Body of pancreas (tissue), 4 donors: ENCODE results near the gene FOXD3. TPM values are rescaled to one million over a fixed set of nuclear protein-coding genes. Genes with fewer than 3 reads are reported as not detected.

Source experiments
- ATAC-seq: fragments of 150-250 bp; one replicate; pipeline ENCODE4 v1.9.1; 2016
- DNase-seq, 4 donors: peaks; one replicate each; pipeline ENCODE4 v3.0.0-alpha.2; 2019
- H3K27ac ChIP-seq, 4 donors: fragments of 200-600 bp; sonication (generic); 1 replicate in 3 of 4; 2 replicates in 1 of 4; pipeline versions ENCODE4 v1.5.1 to v1.6.1; 2016 to 2019; ENCODE audit warnings: mild to moderate bottlenecking in 1 of 4, mixed read lengths in 1 of 4, moderate library complexity in 1 of 4
- H3K27me3 ChIP-seq, 2 donors: fragments of 200-600 bp; sonication (generic); one replicate each; pipeline ENCODE4 v1.6.0; 2016; ENCODE audit warnings: mild to moderate bottlenecking in 1 of 2
- H3K36me3 ChIP-seq, 2 donors: fragments of 200-600 bp; sonication (generic); replicated peaks in 1 of 2; 2 replicates each; pipeline ENCODE4 v1.5.1; 2016; ENCODE audit warnings: low read depth in 2 of 2; ENCODE audit not compliant: insufficient read depth in 1 of 2
- H3K4me1 ChIP-seq: fragments of 200-600 bp; sonication (generic); one replicate; pipeline ENCODE4 v1.6.0; 2016
- H3K4me3 ChIP-seq, 2 donors: fragments of 200-600 bp; sonication (generic); 1 replicate in 1 of 2; 2 replicates in 1 of 2; pipeline ENCODE4 v1.5.1; 2016 to 2019
- H3K9me3 ChIP-seq, 3 donors: fragments of 200-600 bp; sonication (generic); 1 replicate in 2 of 3; 2 replicates in 1 of 3; pipeline ENCODE4 v1.5.1; 2016
- CTCF ChIP-seq, 7 experiments: fragments of 450-650 bp in 4 of 7; fragments of 200-600 bp in 3 of 7; sonication (generic) in 3 of 7; IDR thresholded peaks; one replicate each; pipeline ENCODE4 v1.5.1; 2016 to 2019; ENCODE audit warnings: antibody characterized with exemption in 7 of 7
- POLR2A ChIP-seq, 3 donors: fragments of 450-650 bp; IDR thresholded peaks; one replicate each; pipeline ENCODE4 v1.6.1; 2016; ENCODE audit warnings: antibody characterized with exemption in 3 of 3, mild to moderate bottlenecking in 2 of 3
- WGBS, 2 donors: methylation state at CpG; one replicate each; pipeline ENCODE4 v1.1.5; 2017; 5-methylcytosine and 5-hydroxymethylcytosine counted together
- intact Hi-C: fragments of 100-400 bp; cut with DNase I; formaldehyde crosslinking; loops from one replicate; pipeline ENCODE4 v1.15.1; 2023
- total RNA-seq, 2 donors: library from RNA; depleted of rRNA; stranded (reverse); fragments of >200 nt; gene quantifications; one replicate each; pipeline ENCODE4 v1.1.0, GENCODE V29; 2016

The FOXD3 gene
- total RNA-seq: under 1 TPM in 1 of 2 donors, not detected in 1; 0.26 TPM

GRCh38 chr1:63322114-63322943, at the start of gene FOXD3:
Gene FOXD3, plus strand, starts transcription at chr1:63322567. Its CDS starts 492 bp downstream, at chr1:63323059.
- peaks cover 12 to 97% of the 10 kb centered on the region in 2 donors for H3K27me3 ChIP-seq
- no peaks in the 10 kb centered on the region for H3K36me3 ChIP-seq
- peak within 1 kb of the TSS in 1 of 2 donors; percentile 25 for H3K4me3 ChIP-seq
- no peaks in the 10 kb centered on the region for H3K9me3 ChIP-seq
- no peak within 1 kb of the TSS for H3K27ac ChIP-seq
- ATAC-seq: peak; percentile 66
- TF ChIP-seq POLR2A (IDR thresholded peaks at IDR 0.05) (no peak), CTCF (IDR thresholded peaks at IDR 0.05) (no peak)
- intact Hi-C loops: no loop called here
- peak; percentile 54 to 77 (median 64) for DNase-seq
- 1% methylated on average over 8 to 85 of the region's 85 CpGs for WGBS, 2 donors
- peaks cover 43% of the 10 kb centered on the region for H3K4me1 ChIP-seq

- intact Hi-C loops: no loop called here
- Histone ChIP-seq H3K4me3 (no peak overlapping the region), H3K27me3 (no peaks in the 10 kb centered on the region), H3K36me3 (no peaks in the 10 kb centered on the region), H3K9me3 (no peaks in the 10 kb centered on the region), H3K4me1 (no peaks in the 10 kb centered on the region), H3K27ac (no peak overlapping the region)
- DNase-seq (no peak), ATAC-seq (no peak)
- TF ChIP-seq CTCF (IDR thresholded peaks at IDR 0.05): no peak
- TF ChIP-seq POLR2A (IDR thresholded peaks at IDR 0.05): no peak
- WGBS, 2 donors: 75 to 85% methylated on average over 2 of the region's 2 CpGs
Observed at GRCh38 chr1:63272811-63273210, 49.6 kb upstream of the FOXD3 start.

- Histone ChIP-seq H3K4me3 (no peak overlapping the region), H3K27ac (no peak overlapping the region), H3K9me3 (no peaks in the 10 kb centered on the region), H3K27me3 (no peaks in the 10 kb centered on the region), H3K36me3 (no peaks in the 10 kb centered on the region), H3K4me1 (no peaks in the 10 kb centered on the region)
- ATAC-seq (no peak), DNase-seq (no peak)
- TF ChIP-seq CTCF (IDR thresholded peaks at IDR 0.05) (no peak), POLR2A (IDR thresholded peaks at IDR 0.05) (no peak)
- intact Hi-C loops: no loop called here
Observed at GRCh38 chr1:63274371-63274770, 48.0 kb upstream of the FOXD3 start.

- H3K27me3 ChIP-seq: no peaks in the 10 kb centered on the region
- no peak for TF ChIP-seq POLR2A (IDR thresholded peaks at IDR 0.05)
- no peak for TF ChIP-seq CTCF (IDR thresholded peaks at IDR 0.05)
- whole genome bisulfite sequencing, 2 donors: 55 to 70% methylated on average over 2 of the region's 2 CpGs
- ATAC-seq (no peak), DNase-seq (no peak)
- no peaks in the 10 kb centered on the region for H3K36me3 ChIP-seq
- H3K4me1 ChIP-seq: no peaks in the 10 kb centered on the region
- intact Hi-C loops: no loop called here
- H3K9me3 ChIP-seq: no peaks in the 10 kb centered on the region
- no peak overlapping the region for H3K27ac ChIP-seq
- no peak overlapping the region for H3K4me3 ChIP-seq
Observed at GRCh38 chr1:63274979-63275378, 47.4 kb upstream of the FOXD3 start.

GRCh38 chr1:63276624-63277023, 45.7 kb upstream of the FOXD3 start:
- no peak for DNase-seq
- Histone ChIP-seq H3K9me3 (no peaks in the 10 kb centered on the region), H3K36me3 (no peaks in the 10 kb centered on the region), H3K27ac (no peak overlapping the region), H3K4me1 (no peaks in the 10 kb centered on the region), H3K4me3 (no peak overlapping the region), H3K27me3 (no peaks in the 10 kb centered on the region)
- 45 to 57% methylated on average over 8 of the region's 8 CpGs for WGBS, 2 donors
- TF ChIP-seq CTCF (IDR thresholded peaks at IDR 0.05): no peak
- TF ChIP-seq POLR2A (IDR thresholded peaks at IDR 0.05): no peak
- ATAC-seq: no peak
- intact Hi-C loops: no loop called here
